GM13976 (cell line): ENCODE data around the gene TMC5.

ENCODE experiments used
- DNase-seq: peaks from one replicate; pipeline ENCODE4 v3.0.0; 2012; ENCODE audit warnings: low spot score
- CTCF ChIP-seq: IDR thresholded peaks from 2 replicates; pipeline ENCODE4 v1.5.1; 2012; ENCODE audit warnings: borderline replicate concordance, mild to moderate bottlenecking; ENCODE audit not compliant: insufficient read depth; ENCODE audit errors: extremely low read depth, missing control alignments, control extremely low read depth
- in situ Hi-C: fragments of 300-500 bp; cut with MboI; formaldehyde crosslinking; loops from one replicate; pipeline ENCODE4 v1.12.0; 2022; ENCODE audit warnings: low sequenced_read_pairs, mixed read lengths, inconsistent platforms; ENCODE audit not compliant: unreplicated experiment

The TMC5 gene

GRCh38 chr16:19446886-19447285 lies 29.2 kb downstream of the TMC5 start:
- no peak for TF ChIP-seq CTCF
- in situ Hi-C loops: no loop called here

GRCh38 chr16:19450186-19450585 lies 32.5 kb downstream of the TMC5 start:
- DNase-seq: no peak
- TF ChIP-seq CTCF: no peak
- in situ Hi-C loops: no loop called here

More at GRCh38 chr16:19446886-19447285, 29.2 kb downstream of the TMC5 start:
- no peak for DNase-seq

- no peak for TF ChIP-seq CTCF
- in situ Hi-C loops: no loop called here
- DNase-seq: no peak
Observed at GRCh38 chr16:19458722-19459379, 41.2 kb downstream of the TMC5 start.

- no peak for DNase-seq
- in situ Hi-C loops: no loop called here
- TF ChIP-seq CTCF: no peak
Observed at GRCh38 chr16:19460397-19460796, 42.7 kb downstream of the TMC5 start.

GRCh38 chr16:19463468-19464315 lies 46.0 kb downstream of the TMC5 start:
- no peak for TF ChIP-seq CTCF
- DNase-seq: no peak
- in situ Hi-C loops: no loop called here

GRCh38 chr16:19468300-19468699 lies 50.6 kb downstream of the TMC5 start:
- no peak for DNase-seq
- in situ Hi-C loops: no loop called here
- no peak for TF ChIP-seq CTCF
